Measurements from ENCODE around the gene MEIS2.
"Not testable (repeated sequence)": the region's sequence is repeated elsewhere in the genome, so short reads cannot be mapped to it uniquely, and the experiment has no call there.

The MEIS2 gene

GRCh38 chr15:36999778-37000177 lies 100.6 kb downstream of the MEIS2 start:
- DNase-seq = no peak

- DNase-seq = no peak
These were observed 103.7 kb downstream of the MEIS2 start for GRCh38 chr15:36996538-36997181.

- no peak for DNase-seq
These were observed 104.2 kb downstream of the MEIS2 start for GRCh38 chr15:36996121-36996520.

GRCh38 chr15:36994790-36995189 lies 105.6 kb downstream of the MEIS2 start:
- DNase-seq = no peak

- DNase-seq = no peak
These were observed 107.9 kb downstream of the MEIS2 start for GRCh38 chr15:36992454-36992853.

- DNase-seq = no peak
These were observed 111.4 kb downstream of the MEIS2 start for GRCh38 chr15:36988947-36989346.

GRCh38 chr15:36982430-36982829 lies 117.9 kb downstream of the MEIS2 start:
- no peak for DNase-seq

- not testable (repeated sequence) for DNase-seq
These were observed 120.1 kb downstream of the MEIS2 start for GRCh38 chr15:36980281-36980680.

GRCh38 chr15:36978625-36979024 lies 121.7 kb downstream of the MEIS2 start:
- DNase-seq = no peak

- DNase-seq = no peak
These were observed 122.2 kb downstream of the MEIS2 start for GRCh38 chr15:36978126-36978525.

GRCh38 chr15:36977659-36978058 lies 122.7 kb downstream of the MEIS2 start:
- no peak for DNase-seq

- DNase-seq = no peak
These were observed 127.6 kb downstream of the MEIS2 start for GRCh38 chr15:36972704-36973103.

GRCh38 chr15:36970522-36970921 lies 129.8 kb downstream of the MEIS2 start:
- DNase-seq = no peak

- no peak for DNase-seq
These were observed 132.4 kb downstream of the MEIS2 start for GRCh38 chr15:36967929-36968328.

GRCh38 chr15:36966708-36967107 lies 133.6 kb downstream of the MEIS2 start:
- no peak for DNase-seq

- no peak for DNase-seq
These were observed 134.6 kb downstream of the MEIS2 start for GRCh38 chr15:36965570-36966342.

GRCh38 chr15:36964626-36965025 lies 135.7 kb downstream of the MEIS2 start:
- no peak for DNase-seq

GRCh38 chr15:36961956-36962355 lies 138.4 kb downstream of the MEIS2 start:
- no peak for DNase-seq

- no peak for DNase-seq
These were observed 139.5 kb downstream of the MEIS2 start for GRCh38 chr15:36960947-36961227.

- no peak for DNase-seq
These were observed 140.0 kb downstream of the MEIS2 start for GRCh38 chr15:36960179-36960946.

GRCh38 chr15:36959746-36960145 lies 140.6 kb downstream of the MEIS2 start:
- no peak for DNase-seq

- no peak for DNase-seq
These were observed 141.7 kb downstream of the MEIS2 start for GRCh38 chr15:36958606-36959005.

GRCh38 chr15:36954486-36954885 lies 145.9 kb downstream of the MEIS2 start:
- no peak for DNase-seq

- DNase-seq = no peak
These were observed 147.0 kb downstream of the MEIS2 start for GRCh38 chr15:36953346-36953745.

All from NCI-H1694 (cell line).